NB4 (cell line): ENCODE results near the gene ING4.

Source experiments
- DNase-seq: peaks from one replicate; pipeline ENCODE4 v3.0.0; 2010; ENCODE audit warnings: low read depth
- H3K4me3 ChIP-seq: one replicate; pipeline ENCODE4 v1.5.1; 2011; ENCODE audit warnings: mild to moderate bottlenecking, low read depth, low read length, moderate library complexity
- CTCF ChIP-seq: IDR thresholded peaks from one replicate; pipeline ENCODE4 v1.5.1; 2012; ENCODE audit warnings: low read depth, low read length
- MYC ChIP-seq: IDR thresholded peaks from 2 replicates; pipeline ENCODE4 v1.6.1; 2011; ENCODE audit warnings: low read depth, low read length
- POLR2A ChIP-seq: IDR thresholded peaks from 2 replicates; pipeline ENCODE4 v1.6.1; 2011; ENCODE audit warnings: mild to moderate bottlenecking; ENCODE audit not compliant: insufficient read length; ENCODE audit errors: extremely low read depth
- TF ChIP-seq, protein P1 (sequence below): IDR thresholded peaks from 2 replicates; pipeline ENCODE4 v1.6.1; 2011; ENCODE audit warnings: low read depth, low read length

ING4 gene

DNA sequence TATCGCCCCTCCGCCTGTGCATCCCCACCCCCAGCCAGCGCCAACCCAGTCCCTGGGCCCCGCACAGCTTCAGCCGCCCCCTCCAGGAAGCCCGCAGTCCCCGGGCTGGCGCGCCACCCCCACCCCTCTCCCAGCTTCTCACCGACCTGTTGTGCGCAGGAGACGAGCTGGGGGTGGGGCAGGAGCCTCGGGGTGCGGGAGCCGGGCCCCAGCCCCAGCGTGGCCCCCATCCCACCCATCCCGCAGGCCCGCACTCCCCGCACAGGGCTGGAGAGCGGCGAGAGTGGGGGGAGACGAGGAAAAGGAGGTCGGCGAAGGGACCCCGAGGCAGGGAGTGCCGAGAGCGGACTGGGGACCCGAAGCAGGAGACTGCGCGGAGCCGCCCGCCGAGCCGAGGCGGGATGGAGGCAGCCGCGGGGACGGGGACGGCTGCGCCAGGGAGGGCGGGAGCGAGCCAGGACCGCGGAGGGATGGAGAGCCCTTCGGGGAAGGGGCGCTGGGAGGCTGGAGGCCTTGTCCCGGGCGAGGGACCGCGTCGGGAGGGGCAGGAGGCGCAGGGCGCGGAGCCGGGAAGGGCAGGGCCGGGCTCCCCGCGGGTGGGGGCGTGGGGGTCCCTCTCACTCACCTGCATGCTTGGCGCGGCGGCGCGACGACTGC lies 37.2 kb upstream of the ING4 start:
- no peak overlapping the region for H3K4me3 ChIP-seq
- no peak for DNase-seq
- TF ChIP-seq, protein P1, sequence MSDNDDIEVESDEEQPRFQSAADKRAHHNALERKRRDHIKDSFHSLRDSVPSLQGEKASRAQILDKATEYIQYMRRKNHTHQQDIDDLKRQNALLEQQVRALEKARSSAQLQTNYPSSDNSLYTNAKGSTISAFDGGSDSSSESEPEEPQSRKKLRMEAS: no peak
- TF ChIP-seq CTCF: no peak
- TF ChIP-seq MYC: no peak
- no peak for TF ChIP-seq POLR2A

DNA sequence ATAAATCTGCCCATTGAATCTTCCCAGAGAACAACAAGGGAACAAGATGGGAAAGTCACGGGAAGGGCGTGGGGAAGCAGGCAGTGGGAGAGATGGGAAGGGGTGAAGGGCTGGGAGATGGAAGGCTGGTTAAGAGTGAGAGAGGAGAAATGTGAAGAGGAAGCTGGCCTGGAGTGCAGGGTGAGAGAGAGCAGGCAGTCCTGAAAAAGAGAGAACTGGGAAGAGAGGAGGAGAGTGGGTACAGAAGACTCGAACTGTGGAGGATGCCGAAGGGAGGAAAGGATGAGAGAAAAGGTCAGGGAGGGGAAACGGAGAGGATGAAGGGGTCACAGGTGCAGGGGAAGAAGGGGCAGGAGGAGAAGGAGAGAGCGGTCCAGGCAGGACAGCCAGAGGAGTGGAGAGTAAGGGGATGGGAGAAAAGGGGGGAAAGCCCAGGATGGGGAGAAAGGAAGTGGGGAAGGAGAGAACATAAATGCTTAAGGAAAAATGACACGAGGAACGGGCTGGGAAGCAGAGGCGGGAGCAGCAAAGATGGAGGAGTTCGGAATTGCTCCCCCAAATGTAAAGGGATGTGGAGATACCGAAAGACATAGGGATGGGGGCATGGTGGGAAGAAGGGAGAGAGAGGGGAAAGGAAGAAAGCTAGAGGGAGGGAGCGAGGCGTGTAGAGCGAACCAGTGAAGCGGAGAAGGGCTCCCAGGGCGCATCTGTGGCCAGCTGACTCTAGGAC lies 36.5 kb upstream of the ING4 start:
- H3K4me3 ChIP-seq: no peak overlapping the region
- TF ChIP-seq POLR2A (no peak), CTCF (no peak), MYC (no peak)
- TF ChIP-seq, protein P1: no peak
- DNase-seq: no peak

GRCh38 chr12:6698352-6699046 lies 35.6 kb upstream of the ING4 start:
- H3K4me3 ChIP-seq: no peak overlapping the region
- no peak for DNase-seq
- TF ChIP-seq POLR2A (no peak), MYC (no peak), CTCF (no peak)
- TF ChIP-seq, protein P1: no peak

DNA sequence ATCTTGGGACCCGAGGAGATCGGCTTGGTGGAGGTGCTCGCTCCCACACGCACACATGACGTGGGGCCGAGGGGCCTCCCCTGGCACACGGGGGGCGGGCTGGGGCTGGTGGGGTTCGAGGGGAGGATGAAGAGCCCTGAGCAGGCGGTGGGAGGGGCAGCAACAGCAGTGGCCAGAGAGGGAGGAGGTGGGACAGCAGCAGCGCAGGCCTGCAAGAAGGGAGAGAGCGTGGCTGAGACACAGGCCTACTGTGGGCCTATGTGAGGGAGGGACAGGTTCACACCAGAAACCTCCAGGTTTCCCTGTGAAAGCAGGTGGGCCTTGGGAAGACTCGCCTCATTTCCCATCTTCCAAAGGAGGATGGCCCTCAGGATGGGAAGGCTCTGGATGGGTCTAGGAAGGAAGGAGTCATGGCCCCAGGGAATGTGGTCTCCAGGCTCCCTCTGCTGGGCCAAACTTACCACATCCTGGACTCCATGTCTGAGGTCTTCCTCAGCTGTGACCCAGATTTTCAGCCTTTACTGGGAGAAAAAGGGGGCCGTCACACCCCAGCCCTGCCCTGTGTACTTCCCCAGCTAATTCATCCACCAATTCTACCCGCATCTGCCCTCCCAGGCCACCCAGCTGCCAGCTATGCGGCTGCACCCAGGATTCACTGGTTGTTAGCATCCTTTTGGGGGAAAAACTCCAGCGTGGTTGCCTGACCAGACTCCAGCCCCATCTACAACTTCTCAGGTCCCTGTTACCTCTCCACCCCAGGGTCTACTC lies 34.8 kb upstream of the ING4 start:
- TF ChIP-seq POLR2A: no peak
- TF ChIP-seq CTCF: peak; percentile 61

DNA sequence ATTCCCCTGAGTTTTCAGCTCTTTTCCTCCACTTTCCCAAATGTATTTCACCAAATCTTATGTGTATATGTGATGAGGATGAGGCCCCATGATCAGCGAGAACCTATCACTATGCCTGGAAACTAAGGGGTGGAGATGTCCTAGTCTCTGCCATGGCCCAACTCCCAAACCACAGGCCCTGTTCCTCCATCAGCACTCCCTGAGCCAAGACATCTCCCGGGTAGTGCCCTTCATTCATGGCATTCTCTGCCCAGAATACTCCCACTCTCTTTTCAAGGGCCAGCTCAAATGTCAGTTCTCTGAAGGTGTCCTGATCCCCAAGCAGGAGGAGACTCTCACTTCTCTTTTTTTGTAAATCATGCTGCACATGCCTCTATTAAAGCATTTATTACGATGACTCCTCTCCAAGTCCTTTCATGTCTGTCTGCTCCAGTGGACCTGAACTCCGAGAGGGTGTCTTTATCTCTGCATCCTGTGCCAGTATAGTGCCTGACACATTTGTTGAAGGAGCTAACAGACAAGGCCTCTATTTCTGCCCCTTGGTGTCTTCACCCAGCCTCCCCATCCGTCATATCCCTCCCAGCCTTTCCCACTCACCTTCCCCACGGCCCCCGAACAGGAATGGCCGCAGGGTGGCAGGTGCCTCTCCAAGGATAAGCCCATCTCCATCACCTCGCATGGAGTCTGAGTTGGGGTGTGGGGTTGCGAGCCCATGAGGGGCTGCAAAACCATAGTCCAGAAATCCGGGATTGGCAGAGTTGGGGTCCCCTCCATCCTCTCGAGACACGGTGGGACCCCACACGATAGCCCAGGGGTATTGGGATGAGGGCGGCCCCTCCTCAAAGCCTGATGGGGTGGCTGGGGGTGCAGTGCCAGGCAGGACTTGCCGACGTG lies 34.0 kb upstream of the ING4 start:
- no peak for TF ChIP-seq POLR2A
- TF ChIP-seq, protein P1: no peak
- no peak for TF ChIP-seq MYC
- no peak for TF ChIP-seq CTCF
- H3K4me3 ChIP-seq: no peak overlapping the region
- peak; percentile 59 for DNase-seq

More for the DNA sequence above, 34.8 kb upstream of the ING4 start:
- H3K4me3 ChIP-seq: no peak overlapping the region
- DNase-seq: peak; percentile 52
